ENCODE data around the gene RIC8A.

DNA sequence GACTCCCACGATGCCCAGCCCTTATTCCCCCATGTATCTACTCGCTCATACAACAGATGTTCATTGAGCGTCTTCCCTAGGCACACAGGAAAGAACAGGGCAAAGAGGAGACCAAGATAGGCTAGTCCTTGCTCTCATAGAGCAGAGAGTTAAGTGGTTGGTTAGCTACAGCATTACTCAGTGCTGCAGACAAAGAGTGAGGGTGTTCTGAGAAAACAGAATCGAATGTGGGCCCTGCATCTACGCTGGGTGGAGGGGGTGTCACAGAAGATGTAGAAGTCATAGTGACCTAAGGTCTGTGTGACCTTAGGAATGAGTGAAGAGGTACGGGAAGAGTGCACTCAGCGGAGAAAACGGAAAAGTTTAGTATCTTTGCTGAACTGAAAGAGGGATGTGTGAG, 41.6 kb downstream of the RIC8A start:
- TF ChIP-seq, protein P1, sequence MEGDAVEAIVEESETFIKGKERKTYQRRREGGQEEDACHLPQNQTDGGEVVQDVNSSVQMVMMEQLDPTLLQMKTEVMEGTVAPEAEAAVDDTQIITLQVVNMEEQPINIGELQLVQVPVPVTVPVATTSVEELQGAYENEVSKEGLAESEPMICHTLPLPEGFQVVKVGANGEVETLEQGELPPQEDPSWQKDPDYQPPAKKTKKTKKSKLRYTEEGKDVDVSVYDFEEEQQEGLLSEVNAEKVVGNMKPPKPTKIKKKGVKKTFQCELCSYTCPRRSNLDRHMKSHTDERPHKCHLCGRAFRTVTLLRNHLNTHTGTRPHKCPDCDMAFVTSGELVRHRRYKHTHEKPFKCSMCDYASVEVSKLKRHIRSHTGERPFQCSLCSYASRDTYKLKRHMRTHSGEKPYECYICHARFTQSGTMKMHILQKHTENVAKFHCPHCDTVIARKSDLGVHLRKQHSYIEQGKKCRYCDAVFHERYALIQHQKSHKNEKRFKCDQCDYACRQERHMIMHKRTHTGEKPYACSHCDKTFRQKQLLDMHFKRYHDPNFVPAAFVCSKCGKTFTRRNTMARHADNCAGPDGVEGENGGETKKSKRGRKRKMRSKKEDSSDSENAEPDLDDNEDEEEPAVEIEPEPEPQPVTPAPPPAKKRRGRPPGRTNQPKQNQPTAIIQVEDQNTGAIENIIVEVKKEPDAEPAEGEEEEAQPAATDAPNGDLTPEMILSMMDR (IDR thresholded peaks at IDR 0.05) = no peak
- no peak for TF ChIP-seq POLR2A (IDR thresholded peaks at IDR 0.05)

Data from ovary (tissue), 3 donors.